ENCODE results near the gene AEBP2.

AEBP2 gene

GRCh38 chr12:19456176-19456575 lies 16.9 kb downstream of the AEBP2 start:
- no peak for DNase-seq

- DNase-seq, result no peak
Measured at GRCh38 chr12:19457561-19457960, 18.3 kb downstream of the AEBP2 start.

DNA sequence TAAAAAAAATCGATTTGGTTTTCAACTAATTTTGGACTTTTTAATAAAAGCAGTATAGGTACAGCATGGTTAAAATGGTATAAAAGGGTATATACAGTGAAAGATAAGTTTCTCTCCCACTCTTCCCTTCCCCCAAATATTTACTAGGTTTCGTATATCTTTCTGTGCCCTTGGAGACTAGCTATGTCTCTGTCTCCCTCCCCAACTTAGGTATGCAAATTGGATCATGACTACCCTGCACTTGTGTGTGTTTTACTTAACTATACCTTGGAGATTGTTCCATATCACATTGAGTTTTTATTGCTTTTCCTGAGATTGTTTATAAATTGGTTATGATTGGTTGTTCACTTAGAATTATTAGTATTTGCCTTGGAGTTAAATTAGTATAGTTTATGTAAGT lies 19.4 kb downstream of the AEBP2 start:
- no peak for DNase-seq

- no peak for DNase-seq
Measured at GRCh38 chr12:19461999-19462398, 22.7 kb downstream of the AEBP2 start.

- DNase-seq, result no peak
Measured at GRCh38 chr12:19462406-19462805, 23.1 kb downstream of the AEBP2 start.

DNA sequence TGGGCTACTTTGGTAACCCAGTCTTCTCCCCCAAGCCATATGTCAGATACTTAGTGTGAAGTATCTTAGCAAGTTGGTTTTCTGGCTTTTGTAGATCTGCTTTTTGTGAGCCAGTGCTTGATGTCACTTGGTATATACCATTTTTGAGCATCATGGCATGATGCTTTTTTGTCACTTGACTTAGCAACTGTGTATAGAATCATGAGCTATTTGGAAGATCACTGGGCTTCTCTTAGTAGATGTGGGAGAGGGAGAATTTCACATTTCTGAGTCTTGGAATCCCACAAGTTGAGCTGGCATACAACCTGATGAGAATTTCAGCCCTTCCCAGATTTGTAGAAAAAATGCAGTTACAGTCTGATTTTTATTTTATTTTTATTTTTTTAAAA lies 24.9 kb downstream of the AEBP2 start:
- no peak for DNase-seq

DNA sequence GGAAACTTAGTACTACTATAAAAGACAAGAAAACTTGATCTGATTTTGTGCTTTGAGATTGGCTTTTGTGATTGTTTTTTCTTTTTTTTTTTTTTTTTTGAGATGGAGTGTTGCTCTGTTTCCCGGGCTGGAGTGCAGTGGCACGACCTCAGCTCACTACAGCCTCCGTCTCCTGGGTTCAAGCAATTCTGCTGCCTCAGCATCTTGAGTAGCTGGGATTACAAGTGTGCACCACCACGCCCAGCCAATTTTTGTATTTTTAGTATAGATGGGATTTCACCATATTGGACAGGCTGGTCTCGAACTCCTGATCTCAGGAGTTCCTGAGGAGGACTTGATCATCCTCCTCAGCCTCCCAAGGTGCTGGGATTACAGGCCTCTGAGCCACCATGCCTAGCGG lies 26.4 kb downstream of the AEBP2 start:
- DNase-seq, result no peak

DNA sequence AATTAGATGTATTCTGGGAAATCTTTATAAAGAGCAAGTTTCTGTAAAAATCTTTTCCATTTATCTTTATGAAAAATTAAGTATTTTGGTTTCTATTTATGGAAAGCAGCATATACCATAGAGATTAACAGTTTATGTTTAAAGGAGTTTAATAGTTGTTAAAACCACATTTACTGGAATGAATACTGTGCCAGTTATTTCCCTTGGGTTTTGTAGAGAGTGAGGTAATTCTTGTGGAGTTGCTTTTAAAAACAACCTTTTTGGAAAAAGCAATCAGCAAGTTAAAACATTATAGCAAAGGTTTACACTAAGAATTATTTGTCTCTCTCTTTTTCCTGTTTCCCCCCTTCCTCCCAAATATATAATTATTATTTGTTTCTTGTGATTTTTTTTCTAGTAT lies 34.9 kb downstream of the AEBP2 start:
- DNase-seq, result peak; percentile 38

GRCh38 chr12:19475884-19476505 lies 36.7 kb downstream of the AEBP2 start:
- DNase-seq, result peak; percentile 45

DNA sequence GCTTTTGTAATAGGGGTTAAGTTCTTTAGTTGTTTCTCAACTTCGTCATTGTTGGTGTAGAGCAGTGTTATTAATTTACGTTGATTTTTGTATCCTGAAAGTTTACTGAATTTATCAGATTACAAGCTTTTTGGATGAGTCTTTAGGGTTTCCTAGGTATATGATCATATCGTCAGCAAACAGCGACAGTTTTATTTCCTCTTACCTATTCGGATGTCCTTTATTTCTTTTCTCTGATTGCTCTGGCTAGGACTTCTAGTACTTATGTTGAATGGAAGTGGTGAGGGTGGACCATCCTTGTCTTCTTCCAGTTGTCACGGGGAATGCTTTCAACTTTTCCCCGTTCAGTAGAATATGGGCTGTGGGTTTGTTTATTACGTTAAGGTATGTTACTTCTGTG lies 37.8 kb downstream of the AEBP2 start:
- no peak for DNase-seq

DNA sequence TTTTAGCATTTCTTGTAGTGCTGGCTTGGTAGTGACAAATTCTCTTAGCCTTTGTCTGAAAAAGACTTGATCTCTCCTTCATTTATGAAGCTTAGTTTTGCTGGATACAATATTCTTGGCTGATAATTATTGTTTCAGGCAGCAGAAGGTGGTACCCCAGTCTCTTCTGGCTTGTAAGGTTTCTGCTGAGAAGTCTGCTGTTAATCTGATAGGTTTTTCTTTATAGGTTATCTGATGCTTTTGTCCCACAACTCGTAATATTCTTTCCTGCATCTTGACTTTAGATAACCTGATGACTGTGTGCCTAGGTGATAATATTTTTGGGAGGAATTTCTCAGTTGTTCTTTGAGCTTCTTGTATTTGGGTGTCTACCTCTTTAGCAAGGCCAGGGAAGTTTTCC lies 41.2 kb downstream of the AEBP2 start:
- DNase-seq, result no peak

- no peak for DNase-seq
Measured at GRCh38 chr12:19482036-19482435, 42.7 kb downstream of the AEBP2 start.

- no peak for DNase-seq
Measured at GRCh38 chr12:19482551-19483109, 43.3 kb downstream of the AEBP2 start.

GRCh38 chr12:19483727-19484126 lies 44.4 kb downstream of the AEBP2 start:
- peak; percentile 12 for DNase-seq

- no peak for DNase-seq
Measured at GRCh38 chr12:19484738-19485137, 45.4 kb downstream of the AEBP2 start.

GRCh38 chr12:19485240-19485639 lies 45.9 kb downstream of the AEBP2 start:
- DNase-seq, result no peak

DNA sequence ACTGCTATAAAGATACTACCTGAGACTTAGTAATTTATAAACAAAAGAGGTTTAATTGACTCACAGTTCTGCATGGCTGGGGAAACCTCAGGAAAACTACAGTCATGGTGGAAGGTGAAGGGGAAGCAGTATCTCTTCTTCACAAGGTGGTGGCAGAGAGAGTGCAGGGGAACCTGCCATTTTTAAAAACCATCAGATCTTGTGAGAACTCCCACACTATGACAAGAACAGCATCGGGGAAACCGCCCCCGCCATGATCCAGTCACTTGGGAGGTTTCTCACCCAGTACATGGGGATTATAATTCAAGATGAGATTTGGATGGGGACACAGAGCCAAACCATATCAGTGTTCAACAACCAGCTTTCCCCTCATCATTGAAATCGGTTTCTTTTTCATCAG lies 49.9 kb downstream of the AEBP2 start:
- DNase-seq, result no peak

- DNase-seq, result no peak
Measured at GRCh38 chr12:19490908-19491307, 51.6 kb downstream of the AEBP2 start.

DNA sequence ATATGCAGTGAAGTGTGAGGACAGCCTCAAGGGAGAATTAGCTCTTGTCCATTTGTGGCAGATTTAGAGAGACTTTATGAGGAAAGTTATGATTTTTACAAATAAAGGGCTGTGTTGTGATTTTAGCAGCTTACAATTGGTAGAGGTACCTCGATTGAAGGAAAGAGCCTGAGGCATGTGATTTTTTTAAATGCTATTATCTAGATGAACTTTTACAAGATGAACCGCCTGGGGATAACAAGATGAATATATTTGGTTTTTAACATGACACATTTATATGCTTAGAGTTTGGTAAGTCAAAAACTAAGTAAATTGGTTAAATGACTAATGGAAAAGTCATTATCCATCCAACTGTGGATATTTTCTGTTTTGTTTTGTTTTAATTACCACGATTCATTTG lies 52.6 kb downstream of the AEBP2 start:
- DNase-seq, result no peak

DNA sequence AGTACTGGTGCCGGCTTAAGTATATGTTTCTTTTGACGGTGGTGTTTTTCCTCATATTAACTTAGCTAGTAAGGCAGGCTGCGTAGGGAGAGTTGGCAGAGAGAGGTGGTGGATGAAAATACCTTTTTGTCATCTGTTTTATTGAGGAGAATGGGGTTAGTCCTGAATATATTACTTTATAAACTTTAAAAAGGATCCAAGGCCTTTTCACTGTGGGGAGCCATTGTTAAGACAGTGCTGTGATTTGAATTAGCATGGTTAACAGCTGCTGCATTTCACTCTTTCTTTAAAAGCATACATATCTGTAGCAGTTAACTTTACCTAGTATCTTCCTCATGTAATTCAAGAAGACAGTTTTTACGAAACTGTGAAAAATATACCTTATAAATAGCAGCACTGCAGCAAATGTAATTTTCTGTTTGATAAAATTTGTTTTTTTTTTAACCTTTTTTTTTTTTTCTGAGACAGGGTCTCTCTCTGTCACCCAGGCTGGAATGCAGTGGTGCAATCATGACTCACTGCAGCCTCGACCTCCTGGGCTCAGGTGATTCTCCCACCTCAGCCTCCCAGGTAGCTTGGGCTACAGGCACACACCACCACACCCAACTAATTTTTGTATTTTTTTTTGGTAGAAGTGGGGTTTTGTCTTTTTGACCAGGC lies 57.1 kb downstream of the AEBP2 start:
- no peak for DNase-seq

GRCh38 chr12:19498099-19498498 lies 58.8 kb downstream of the AEBP2 start:
- no peak for DNase-seq

DNA sequence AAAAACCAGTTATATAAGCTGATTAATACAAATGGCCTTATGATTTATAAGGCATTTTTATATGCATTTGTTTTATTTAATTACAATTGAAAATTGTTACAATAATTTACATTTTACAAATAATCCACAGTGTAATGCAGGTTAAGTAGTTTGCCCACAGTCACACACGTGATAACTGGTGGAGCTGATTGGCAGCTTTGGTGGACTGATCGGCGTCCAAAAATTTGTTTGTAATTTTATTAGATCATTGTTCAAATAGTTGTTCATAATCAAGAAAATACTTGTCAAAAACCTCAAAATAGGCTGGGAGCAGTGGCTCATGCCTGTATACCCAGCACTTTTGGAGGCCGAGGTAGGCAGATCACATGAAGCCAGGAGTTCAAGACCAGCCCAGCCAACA lies 59.7 kb downstream of the AEBP2 start:
- DNase-seq, result no peak

DNA sequence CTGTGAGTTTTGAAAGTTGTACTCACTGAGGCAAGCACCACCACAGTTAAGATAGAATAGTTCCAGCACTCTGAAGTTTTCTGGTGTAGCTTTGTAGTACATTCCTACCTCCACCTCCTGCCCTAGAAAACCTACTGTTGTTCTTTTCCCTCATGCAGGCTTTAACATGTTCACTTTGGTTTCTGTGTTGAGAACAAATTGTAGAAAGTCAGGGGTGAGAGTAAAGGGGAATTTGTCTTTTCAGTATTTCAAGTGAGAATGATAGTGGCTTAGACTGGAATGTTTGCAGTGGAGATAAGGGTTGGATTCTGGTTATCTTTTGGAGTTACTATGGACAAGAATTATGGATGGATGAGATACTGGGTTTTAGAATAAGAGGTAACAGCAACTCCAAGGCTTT lies 67.2 kb downstream of the AEBP2 start:
- no peak for DNase-seq

GRCh38 chr12:19507823-19508222 lies 68.5 kb downstream of the AEBP2 start:
- peak; percentile 20 for DNase-seq

- no peak for DNase-seq
Measured at GRCh38 chr12:19510461-19510860, 71.2 kb downstream of the AEBP2 start.

All from fibroblast of skin of right biceps (primary cell).